GM18502 (cell line): ENCODE data around the gene ANKRD34B.
"Not testable (repeated sequence)": the region's sequence is repeated elsewhere in the genome, so short reads cannot be mapped to it uniquely, and the experiment has no call there.

ENCODE experiments used
- ATAC-seq: cut with Tn5 transposase; IDR thresholded peaks from one replicate; pipeline ENCODE4 v1.9.1; 2021; ENCODE audit warnings: mild to moderate bottlenecking; ENCODE audit not compliant: unreplicated experiment, poor library complexity

The ANKRD34B gene

DNA sequence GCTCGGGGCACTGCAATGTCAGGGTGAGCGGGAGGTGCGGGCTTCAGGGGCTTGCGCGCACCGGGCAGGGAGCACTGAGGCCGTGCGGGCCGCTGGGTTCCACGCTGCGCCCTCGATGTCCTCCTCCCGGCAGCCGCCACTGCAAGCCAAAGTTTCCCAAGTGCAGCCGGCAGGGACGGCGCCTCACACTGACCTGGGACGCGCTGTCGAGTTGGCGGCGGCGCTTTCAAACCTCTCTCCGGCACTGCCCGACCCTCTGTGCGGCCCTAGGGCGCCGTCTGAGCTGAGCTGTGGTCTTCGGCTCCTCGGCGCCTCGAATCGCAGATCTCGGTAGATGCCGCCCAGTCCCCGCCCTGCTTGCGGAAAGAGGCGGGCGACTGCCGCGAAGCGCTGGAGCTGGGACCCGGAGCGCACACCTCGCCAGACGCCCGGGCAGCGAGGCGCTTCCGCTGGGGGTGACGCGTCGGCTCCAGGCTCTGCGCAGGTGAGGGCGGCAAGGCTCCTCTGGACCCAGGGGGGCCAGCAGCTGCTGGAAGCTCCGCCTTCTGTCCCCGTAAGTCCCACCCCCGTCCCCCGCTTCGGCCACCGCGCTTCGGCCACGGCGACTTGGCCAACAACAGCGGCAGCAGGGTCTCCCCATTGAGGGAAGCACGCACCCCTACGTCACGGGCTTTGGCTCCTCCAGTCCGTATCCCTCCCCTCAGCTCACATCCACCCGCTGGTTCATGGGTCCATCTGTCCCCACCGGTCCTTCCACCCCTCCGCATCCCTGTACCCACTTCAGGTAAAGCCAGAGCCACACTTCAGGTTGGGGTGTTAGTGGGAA lies at the start of gene ANKRD34B:
TSS of gene ANKRD34B (minus strand) at position 320 of the 826 bp plus-strand sequence. CDS start 10,261 bp downstream, outside the sequence.
- no peak for ATAC-seq

- no peak for ATAC-seq
Observed at GRCh38 chr5:80619086-80619485, 49.0 kb upstream of the ANKRD34B start.

DNA sequence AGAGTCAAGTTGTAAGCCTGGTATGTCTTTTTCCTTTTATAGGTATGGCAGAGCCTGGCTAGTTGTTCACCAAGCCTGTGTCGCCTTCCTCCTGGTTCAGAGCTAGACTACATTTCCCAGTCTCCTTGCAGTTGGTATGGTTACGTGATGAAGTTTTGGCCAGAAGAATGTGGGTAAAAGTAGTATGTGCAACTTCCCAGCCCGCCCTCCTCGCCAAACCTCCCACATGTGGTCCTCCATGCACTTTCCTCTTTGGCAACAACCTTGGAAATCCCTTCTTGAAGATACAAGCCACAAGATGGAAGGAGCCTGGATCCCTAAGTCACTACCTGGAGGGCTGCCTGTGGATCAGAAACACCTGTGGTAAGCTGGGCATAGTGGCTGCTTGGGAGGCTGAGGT lies 48.4 kb upstream of the ANKRD34B start:
- no peak for ATAC-seq

DNA sequence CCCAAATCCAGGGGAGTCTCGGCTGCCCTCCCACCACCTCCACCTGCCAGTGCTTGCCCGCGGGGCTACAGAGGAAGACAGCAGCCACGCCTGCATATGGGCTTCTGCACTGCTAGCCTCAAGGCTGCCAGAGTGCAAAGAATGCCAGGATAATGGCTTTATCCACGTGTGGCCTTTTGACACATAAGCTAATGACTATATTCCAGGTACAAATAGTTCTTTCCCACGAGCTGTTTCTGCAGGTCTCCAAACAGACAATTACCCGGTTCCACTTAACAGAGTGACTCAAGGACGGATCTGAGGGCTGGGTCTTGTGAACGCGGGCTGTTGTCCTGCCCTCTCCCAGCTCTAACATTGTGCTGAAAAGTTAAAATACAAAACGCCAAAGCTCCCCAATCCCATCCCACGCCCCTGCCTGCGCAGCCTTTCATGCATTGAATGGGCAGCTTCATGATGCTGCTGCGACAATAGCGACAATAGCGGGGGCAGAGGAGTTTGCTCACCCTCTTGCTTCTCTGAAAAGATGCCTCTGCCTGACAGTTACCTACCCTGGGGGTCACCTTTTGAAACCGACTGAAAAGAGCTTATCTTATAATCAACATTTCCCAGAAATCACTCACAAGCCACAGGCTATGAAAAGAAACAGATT lies 45.3 kb upstream of the ANKRD34B start:
- no peak for ATAC-seq

- ATAC-seq, result no peak
Observed at GRCh38 chr5:80609692-80610091, 39.6 kb upstream of the ANKRD34B start.

DNA sequence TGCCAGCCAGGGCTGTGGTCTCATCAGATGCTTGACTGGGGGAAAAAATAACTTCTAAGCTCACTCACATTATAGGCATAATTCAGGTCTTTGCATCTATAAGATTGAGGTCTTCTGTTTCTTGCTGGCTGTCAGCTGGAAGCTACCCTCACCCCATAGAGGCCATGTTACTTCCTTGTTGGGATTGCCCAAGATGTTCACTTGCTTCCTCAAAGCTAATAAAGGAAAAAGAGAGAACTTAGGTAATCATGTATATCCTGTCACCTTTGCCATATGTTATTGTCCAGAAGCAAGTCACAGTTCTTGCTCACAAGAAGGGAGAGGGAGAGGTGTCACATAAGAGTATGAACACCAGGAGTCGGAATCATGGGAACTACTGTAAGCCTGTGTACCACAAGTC lies 38.7 kb upstream of the ANKRD34B start:
- ATAC-seq, result no peak

DNA sequence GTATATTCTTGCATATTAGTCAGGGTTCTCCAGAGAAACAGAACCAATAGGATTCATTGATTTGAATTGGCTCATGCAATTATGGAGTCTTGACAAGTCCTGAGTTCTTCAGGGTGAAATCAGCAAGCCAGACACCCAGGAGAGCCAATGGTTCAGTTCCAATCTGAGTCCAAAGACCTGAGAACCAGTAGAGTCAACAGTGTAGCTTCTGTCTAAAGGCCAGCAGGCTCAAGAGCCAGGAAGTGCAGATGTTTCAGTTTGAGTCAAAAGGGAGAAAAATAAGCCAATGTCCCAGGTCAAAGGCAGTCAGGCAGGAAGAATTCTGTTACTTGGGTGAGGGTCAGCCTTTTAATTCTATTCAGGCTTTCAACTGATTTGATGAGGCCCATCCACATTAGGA lies 37.8 kb upstream of the ANKRD34B start:
- peak; percentile 81 for ATAC-seq

- ATAC-seq, result no peak
Observed at GRCh38 chr5:80607343-80607742, 37.3 kb upstream of the ANKRD34B start.

GRCh38 chr5:80600943-80601693 lies 31.0 kb upstream of the ANKRD34B start:
- no peak for ATAC-seq

GRCh38 chr5:80597500-80597899 lies 27.4 kb upstream of the ANKRD34B start:
- ATAC-seq, result no peak

DNA sequence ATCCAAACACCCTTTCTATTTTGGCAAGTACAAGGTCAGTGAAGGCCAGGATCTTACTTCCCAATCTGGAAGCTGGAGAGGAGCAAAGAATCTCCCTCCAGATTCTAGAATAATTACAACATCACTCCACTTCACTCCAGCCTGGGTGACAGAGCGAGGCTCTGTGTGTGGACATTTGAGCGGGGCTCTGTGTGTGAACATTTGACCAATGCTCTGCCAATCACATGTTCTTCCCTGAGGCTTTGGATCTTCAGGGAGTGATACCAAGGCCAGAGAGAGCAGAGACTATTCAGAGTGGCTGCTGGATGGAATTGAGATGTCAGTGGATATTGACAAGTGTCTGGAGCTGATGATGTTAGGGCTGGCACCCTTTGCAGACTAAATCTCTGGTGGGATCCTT lies 24.7 kb upstream of the ANKRD34B start:
- ATAC-seq, result no peak

DNA sequence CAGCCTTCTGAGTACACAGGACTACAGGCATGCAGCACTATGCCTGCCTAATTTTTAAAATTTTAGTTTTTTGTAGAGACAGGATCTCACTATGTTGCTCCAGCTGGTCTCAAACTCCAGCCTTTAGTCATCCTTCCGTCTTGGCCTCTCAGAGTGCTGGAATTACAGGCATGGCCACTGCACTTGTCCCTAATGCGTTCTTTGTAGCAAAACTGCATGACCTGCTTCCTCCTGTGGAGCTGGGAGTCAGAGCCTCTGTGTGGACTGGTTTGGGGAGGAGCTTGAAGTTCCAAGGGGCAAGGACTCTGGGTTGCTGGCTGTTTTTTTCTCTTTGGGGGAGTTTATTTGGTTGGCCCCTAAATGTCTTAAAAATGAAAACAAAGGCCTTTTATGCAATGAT lies 22.7 kb upstream of the ANKRD34B start:
- no peak for ATAC-seq

GRCh38 chr5:80592105-80592504 lies 22.0 kb upstream of the ANKRD34B start:
- no peak for ATAC-seq

- no peak for ATAC-seq
Observed at GRCh38 chr5:80591352-80591751, 21.3 kb upstream of the ANKRD34B start.

- ATAC-seq, result no peak
Observed at GRCh38 chr5:80590766-80591165, 20.7 kb upstream of the ANKRD34B start.

- ATAC-seq, result no peak
Observed at GRCh38 chr5:80588858-80589540, 18.9 kb upstream of the ANKRD34B start.

- no peak for ATAC-seq
Observed at GRCh38 chr5:80584770-80585169, 14.7 kb upstream of the ANKRD34B start.

GRCh38 chr5:80580291-80580690 lies 10.2 kb upstream of the ANKRD34B start:
- ATAC-seq, result not testable (repeated sequence)

DNA sequence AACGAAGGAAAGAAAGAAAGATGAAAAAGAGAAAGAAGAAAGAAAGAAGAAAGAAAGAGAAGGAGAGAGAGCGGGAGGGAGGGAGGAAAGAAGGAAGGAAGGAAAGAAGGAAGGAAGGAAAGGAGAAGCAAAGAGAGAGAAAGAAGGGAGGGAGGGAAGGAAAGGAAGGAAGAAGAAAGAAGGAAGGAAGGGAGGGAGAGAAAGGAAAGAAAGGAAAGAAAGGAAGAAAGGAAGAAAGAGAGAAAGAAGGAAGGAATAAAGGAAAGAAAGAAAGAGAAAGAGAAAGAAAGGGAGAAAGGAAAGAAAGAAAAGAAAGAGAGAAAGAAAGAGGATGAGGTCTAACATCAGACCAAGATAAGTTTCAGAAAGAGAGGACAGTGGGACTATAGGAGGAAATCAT lies 9.0 kb upstream of the ANKRD34B start:
- no peak for ATAC-seq

- ATAC-seq, result no peak
Observed at GRCh38 chr5:80577707-80578106, 7.6 kb upstream of the ANKRD34B start.

- no peak for ATAC-seq
Observed at GRCh38 chr5:80576383-80576782, 6.3 kb upstream of the ANKRD34B start.
